ENCODE measurements around the gene CCT7. TPM values are rescaled to one million over a fixed set of nuclear protein-coding genes. Genes with fewer than 3 reads are reported as not detected.
A peak's percentile ranks its signal among the peaks of the same experiment; 100 is the strongest.

Gene CCT7
- total and polyA plus RNA-seq, 10 donors: 112 to 184 (median 150) TPM

DNA sequence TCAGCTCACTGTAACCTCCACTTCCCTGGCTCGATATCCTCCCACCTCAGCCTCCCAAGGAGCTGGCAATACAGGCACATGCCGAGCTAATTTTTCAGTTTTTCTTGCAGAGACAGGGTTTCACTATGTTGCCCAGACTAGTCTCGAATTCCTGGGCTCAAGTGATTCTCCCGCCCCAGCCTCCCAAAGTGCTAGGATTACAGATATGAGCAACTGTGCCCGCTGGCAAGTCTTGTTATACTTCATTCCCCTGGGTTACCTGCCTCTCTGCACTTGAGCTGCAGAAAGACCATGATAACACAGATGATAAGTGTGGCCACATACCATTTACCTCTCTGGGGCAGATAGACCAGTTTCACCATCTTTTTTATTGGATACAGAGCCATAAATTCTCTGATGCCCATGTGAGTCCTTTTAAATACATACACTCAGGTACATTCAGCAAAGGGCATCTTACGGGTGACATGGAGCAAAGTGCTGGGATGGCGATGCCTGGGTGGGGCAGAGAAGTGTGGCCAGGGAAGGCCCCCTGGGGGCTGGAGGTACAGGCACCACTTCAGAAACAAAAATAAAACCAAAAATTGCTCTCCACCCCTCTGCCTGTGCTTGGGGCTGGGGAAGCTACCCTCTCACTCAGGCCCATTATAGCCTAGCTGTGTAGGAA is 20.4 kb downstream of the CCT7 start:
- Histone ChIP-seq H3K4me1 (peaks cover 0 to 6% (median 0%) of the 10 kb centered on the region in 6 donors), H3K4me3 (no peak overlapping the region), H3K36me3 (peaks cover 5 to 83% (median 58%) of the 10 kb centered on the region in 6 donors), H3K27me3 (replicated peaks in 1 of 7) (no peaks in the 10 kb centered on the region), H3K27ac (no peak overlapping the region), H3K9me3 (no peaks in the 10 kb centered on the region)
- whole genome bisulfite sequencing, 5 donors: 94 to 97% (median 94%) methylated on average over 7 of the region's 7 CpGs
- TF ChIP-seq POLR2AphosphoS5 (IDR thresholded peaks at IDR 0.05) (no peak), POLR2A (IDR thresholded peaks at IDR 0.05) (no peak)
- TF ChIP-seq, protein P1, sequence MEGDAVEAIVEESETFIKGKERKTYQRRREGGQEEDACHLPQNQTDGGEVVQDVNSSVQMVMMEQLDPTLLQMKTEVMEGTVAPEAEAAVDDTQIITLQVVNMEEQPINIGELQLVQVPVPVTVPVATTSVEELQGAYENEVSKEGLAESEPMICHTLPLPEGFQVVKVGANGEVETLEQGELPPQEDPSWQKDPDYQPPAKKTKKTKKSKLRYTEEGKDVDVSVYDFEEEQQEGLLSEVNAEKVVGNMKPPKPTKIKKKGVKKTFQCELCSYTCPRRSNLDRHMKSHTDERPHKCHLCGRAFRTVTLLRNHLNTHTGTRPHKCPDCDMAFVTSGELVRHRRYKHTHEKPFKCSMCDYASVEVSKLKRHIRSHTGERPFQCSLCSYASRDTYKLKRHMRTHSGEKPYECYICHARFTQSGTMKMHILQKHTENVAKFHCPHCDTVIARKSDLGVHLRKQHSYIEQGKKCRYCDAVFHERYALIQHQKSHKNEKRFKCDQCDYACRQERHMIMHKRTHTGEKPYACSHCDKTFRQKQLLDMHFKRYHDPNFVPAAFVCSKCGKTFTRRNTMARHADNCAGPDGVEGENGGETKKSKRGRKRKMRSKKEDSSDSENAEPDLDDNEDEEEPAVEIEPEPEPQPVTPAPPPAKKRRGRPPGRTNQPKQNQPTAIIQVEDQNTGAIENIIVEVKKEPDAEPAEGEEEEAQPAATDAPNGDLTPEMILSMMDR (IDR thresholded peaks at IDR 0.05 in 8 of 11, conservative IDR thresholded peaks at IDR 0.05 in 3 of 11): no peak
- intact Hi-C loops (cut with DNase I; ENCODE audit: low total_unique reads): no loop called here
- DNase-seq: no peak

DNA sequence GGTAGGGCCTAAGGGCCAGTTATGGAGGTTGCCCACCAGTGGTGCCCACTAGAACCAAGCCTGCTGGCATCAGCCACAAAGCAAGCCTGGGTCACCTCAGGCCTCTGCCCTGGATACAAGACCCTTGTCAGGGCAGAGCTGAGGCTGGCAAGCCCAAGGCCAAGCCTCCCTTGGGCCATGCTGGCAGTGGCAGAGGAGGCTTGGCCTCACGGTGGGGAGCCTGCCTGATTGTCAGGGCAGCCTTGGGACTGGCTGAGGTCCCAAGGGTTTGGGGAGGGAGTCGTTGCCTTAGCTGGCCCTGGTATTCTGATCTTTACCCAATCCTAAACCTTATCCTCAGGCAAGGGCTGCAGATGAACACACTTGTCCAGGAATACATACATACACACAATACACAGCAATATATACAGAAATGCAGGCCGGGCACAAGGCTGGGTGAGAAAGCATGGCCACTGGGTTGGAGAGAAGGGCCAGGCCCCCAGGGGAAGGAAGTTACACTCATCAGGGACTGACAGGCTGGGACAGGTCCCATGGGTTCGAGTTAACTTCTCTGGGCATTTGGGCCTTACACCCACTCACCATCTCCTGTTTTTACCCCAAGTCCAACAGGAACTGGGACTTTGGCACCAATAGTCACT is 21.0 kb downstream of the CCT7 start:
- no peak overlapping the region for H3K27ac ChIP-seq
- 62 to 89% (median 74%) methylated on average over 4 of the region's 4 CpGs for WGBS, 5 donors
- DNase-seq: no peak
- H3K9me3 ChIP-seq: no peaks in the 10 kb centered on the region
- no peaks in the 10 kb centered on the region for H3K27me3 ChIP-seq (replicated peaks in 1 of 7)
- intact Hi-C loops (cut with DNase I; ENCODE audit: low total_unique reads): no loop called here
- peak; percentile 20 to 73 (median 38) for TF ChIP-seq POLR2AphosphoS5 (IDR thresholded peaks at IDR 0.05)
- TF ChIP-seq, protein P1 (IDR thresholded peaks at IDR 0.05 in 8 of 11, conservative IDR thresholded peaks at IDR 0.05 in 3 of 11): no peak
- H3K4me3 ChIP-seq: no peak overlapping the region
- peaks cover 0 to 6% (median 0%) of the 10 kb centered on the region in 6 donors for H3K4me1 ChIP-seq
- H3K36me3 ChIP-seq: peaks cover 0 to 83% (median 52%) of the 10 kb centered on the region in 6 donors

DNA sequence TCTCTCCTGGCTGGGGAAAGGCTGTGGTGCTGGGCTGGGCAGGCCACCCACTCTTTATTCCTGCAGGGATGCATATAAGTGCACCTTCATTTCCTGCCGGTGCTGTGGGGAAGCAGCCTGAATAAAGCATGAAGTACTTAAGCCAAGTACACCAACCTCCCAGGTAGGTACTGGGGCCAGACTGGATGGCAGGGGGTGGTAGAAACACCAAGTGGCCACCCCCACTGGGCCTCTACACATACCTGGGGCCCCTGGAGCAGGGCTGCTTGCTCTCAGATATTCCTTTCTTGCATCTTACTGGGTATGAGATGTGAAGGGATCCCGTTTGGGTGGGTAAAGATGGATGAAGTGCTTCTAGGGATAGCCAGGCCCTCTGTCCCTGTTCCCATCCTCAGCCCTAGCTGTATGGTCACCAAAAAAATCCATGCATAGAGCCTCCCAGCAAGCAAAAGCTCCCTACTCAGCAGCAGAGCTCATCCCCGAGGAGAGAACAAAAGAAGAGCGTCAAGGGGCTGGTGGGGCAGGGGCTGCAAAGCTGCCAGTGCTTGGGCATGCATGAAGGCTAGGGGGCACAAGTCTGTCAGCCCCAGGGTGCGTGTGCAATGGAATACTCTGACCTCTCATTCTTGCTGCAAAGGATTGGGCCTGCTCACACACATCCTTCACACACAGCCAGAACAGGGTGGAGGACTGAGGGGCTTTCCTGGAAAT is 22.0 kb downstream of the CCT7 start:
- H3K27ac ChIP-seq: no peak overlapping the region
- no peaks in the 10 kb centered on the region for H3K9me3 ChIP-seq
- H3K4me1 ChIP-seq: peaks cover 0 to 6% (median 0%) of the 10 kb centered on the region in 6 donors
- no peaks in the 10 kb centered on the region for H3K27me3 ChIP-seq (replicated peaks in 1 of 7)
- TF ChIP-seq POLR2A (IDR thresholded peaks at IDR 0.05): no peak
- TF ChIP-seq POLR2AphosphoS5 (IDR thresholded peaks at IDR 0.05): no peak
- TF ChIP-seq, protein P1 (IDR thresholded peaks at IDR 0.05 in 8 of 11, conservative IDR thresholded peaks at IDR 0.05 in 3 of 11): no peak
- intact Hi-C loops (cut with DNase I; ENCODE audit: low total_unique reads): no loop called here
- 77 to 86% (median 81%) methylated on average over 5 of the region's 5 CpGs for WGBS, 5 donors
- H3K36me3 ChIP-seq: peaks cover 0 to 77% (median 42%) of the 10 kb centered on the region in 6 donors
- no peak for DNase-seq
- H3K4me3 ChIP-seq: no peak overlapping the region

DNA sequence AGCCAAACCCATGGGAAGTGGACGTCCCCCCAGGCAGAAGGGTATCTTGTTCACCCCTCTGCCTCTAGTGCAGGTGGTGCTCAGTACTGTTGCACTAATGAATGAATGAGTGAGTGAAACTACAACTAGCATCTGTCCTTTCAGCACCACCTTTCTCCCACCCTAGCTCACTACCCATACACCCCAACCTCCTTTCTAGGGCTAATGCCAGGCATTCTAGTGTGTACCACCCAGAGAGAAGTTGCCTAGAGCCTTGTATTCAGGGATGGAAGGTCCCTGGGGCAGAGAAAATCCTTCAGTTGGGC is 22.5 kb downstream of the CCT7 start:
- 31 to 100% (median 74%) methylated on average over 1 of the region's 1 CpG for WGBS, 5 donors
- Histone ChIP-seq H3K27me3 (replicated peaks in 1 of 7) (no peaks in the 10 kb centered on the region), H3K9me3 (no peaks in the 10 kb centered on the region), H3K36me3 (peaks cover 0 to 72% (median 37%) of the 10 kb centered on the region in 6 donors), H3K4me3 (no peak overlapping the region), H3K4me1 (peaks cover 0 to 6% (median 0%) of the 10 kb centered on the region in 6 donors), H3K27ac (no peak overlapping the region)
- TF ChIP-seq, protein P1 (IDR thresholded peaks at IDR 0.05 in 8 of 11, conservative IDR thresholded peaks at IDR 0.05 in 3 of 11): no peak
- TF ChIP-seq POLR2A (IDR thresholded peaks at IDR 0.05): no peak
- no peak for TF ChIP-seq POLR2AphosphoS5 (IDR thresholded peaks at IDR 0.05)
- DNase-seq: no peak
- intact Hi-C loops (cut with DNase I; ENCODE audit: low total_unique reads): no loop called here
